Stimulated activated CD4-positive, alpha-beta T cell treated with anti-CD3 and anti-CD28 coated beads, Interleukin-12 subunit alpha, Interleukin-12 subunit beta, amount 100 ng/mL, for 48 hours (primary cell): ENCODE measurements around the gene HEBP2.
"Not testable (repeated sequence)": the region's sequence is repeated elsewhere in the genome, so short reads cannot be mapped to it uniquely, and the experiment has no call there.

ENCODE experiments used
- DNase-seq, 3 donors: peaks; one replicate each; pipeline ENCODE4 v3.0.0-alpha.2; 2020; ENCODE audit warnings: low read depth in 2 of 3, low spot score in 1 of 3

Gene HEBP2, protein sequence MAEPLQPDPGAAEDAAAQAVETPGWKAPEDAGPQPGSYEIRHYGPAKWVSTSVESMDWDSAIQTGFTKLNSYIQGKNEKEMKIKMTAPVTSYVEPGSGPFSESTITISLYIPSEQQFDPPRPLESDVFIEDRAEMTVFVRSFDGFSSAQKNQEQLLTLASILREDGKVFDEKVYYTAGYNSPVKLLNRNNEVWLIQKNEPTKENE

DNA sequence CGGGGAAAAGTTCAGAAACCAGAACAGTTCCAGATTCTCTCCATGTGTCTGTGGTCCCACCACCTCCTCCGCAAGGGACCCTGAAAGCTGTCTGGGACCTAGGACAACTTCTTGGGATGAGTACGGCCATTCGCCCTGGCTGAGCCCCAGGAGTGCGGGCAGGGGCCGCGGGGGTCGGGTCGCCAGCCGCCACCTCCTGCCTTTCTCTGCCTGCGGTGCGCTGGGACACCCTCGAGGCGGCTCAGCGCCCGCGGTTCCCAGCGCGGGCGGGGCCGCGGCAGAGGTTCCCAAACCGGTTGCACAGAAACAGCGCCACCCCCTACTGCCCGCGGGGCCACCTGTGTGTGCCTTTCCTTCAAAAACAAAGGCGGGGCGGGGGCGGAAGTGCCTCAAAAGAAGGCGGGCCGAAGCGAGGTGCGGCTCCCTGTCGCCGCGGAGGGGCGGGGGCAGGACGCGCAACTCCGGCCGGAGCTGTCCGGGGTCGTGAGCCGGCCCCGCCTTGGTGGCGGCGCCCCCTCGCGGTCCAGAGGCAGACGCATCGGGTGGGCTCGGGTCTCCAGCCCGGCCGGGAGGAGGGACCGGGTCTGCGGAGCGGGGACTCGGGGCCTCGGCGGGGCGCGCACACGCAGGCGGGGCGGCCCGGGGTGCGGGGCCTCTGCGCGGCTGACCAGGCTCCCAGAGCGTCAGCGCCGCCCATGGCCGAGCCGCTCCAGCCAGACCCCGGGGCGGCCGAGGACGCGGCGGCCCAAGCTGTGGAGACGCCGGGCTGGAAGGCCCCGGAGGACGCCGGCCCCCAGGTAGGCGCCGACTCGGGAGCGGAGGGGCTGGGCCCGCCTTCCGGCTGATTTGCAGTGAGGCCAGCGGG is at the start of gene HEBP2:
HEBP2 (plus strand) TSS at position 423 of the 865 bp plus-strand sequence; CDS start at position 696, 273 bp downstream.
- peak; percentile 55 to 90 (median 86) for DNase-seq

DNA sequence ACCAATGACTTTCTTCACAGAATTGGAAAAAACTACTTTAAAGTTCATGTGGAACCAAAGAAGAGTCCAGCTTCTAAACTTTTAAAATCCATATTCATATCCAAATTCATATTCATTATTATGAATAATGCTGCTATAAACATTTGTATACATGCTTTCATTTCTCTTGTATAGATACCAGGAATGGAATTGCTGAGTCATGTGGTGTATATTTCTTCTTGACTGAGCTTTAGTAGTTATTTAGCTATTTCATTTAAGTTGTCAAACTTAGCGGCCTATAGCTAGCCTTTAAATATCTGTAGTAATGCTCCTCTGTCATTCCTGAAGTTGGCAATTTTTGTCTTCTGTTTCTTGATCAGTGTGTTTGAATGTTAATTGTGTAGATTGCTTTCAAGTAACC is 46.1 kb upstream of the HEBP2 start:
- no peak for DNase-seq

DNA sequence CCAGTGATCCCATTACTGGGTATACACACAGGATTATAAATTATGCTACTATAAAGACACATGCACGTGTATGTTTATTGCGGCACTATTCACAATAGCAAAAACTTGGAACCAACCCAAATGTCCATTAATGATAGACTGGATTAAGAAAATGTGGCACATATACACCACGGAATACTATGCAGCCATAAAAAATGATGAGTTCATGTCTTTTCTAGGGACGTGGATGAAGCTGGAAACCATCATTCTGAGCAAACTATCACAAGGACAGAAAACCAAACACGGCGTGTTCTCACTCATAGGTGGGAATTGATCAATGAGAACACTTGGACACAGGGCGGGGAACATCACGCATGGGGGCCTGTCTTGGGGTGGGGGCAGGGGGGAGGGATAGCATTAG is 35.3 kb upstream of the HEBP2 start:
- DNase-seq = not testable (repeated sequence)

DNA sequence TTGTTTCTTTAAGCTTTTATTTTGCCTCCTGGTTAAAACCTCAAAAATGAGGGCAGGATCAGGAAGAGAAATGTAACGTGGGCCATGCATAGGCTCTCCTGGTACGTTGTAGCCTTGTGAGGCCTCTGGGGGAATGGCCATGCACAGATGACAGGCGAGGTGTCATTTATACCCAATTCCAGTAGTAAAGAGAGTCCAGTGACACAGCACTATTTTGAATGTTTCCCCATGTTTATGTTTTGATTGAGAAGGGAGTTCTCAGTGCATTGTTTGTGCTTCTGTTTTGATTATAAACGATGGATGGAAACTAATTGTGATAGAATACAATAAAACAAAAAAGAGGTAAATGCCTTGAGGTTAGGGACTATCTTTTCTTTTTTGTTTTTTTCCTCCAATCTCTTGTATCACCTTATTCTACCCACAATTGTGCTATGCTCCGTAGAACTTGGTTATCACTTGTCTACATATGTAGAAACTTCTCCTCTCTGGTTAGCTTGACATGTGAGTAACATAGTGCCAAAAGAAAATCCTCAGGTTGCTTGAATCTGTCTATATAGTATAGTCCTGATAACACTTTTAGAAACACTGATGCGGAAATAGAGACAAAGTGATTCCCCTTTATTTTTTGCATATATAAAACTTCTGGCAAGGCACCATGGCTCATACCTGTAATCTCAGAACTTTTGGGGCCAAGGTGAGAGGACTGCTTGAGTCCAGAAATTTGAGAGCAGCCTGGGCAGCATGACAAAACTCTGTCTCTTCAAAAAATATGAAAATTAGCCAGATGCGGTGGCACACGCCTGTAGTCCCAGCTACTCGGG is 33.2 kb upstream of the HEBP2 start:
- DNase-seq = no peak

DNA sequence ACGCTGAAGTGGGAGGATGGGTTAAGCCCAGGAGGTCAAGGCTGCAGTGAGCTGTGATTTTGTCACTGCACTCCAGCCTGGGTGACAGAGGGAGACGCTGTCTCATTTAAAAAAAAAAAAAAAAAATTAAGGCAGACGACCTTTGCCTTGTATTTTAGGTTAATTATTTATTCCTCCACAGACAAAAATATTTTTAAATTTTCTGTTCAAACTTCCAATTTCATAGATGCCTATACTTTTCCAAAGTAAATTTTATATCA is 32.6 kb upstream of the HEBP2 start:
- DNase-seq = no peak

DNA sequence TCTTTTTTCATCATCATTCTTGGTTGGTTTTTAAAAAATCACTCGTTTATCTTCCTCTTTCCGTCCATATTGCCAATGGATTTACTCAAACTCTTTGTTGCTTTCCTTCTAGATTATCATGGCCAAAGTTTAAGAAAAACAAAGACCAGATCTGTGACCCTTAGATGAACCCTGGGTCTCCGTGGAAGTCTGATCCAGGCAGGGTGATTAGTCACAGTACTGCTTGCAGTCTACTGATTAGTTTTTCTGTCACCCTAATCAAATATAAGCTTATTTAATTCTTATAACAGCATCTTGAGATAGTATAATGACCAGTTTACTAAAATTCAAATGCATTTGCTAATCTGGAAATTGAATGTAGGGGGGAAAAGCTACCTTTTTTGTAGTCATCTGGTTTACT is 32.3 kb upstream of the HEBP2 start:
- no peak for DNase-seq

DNA sequence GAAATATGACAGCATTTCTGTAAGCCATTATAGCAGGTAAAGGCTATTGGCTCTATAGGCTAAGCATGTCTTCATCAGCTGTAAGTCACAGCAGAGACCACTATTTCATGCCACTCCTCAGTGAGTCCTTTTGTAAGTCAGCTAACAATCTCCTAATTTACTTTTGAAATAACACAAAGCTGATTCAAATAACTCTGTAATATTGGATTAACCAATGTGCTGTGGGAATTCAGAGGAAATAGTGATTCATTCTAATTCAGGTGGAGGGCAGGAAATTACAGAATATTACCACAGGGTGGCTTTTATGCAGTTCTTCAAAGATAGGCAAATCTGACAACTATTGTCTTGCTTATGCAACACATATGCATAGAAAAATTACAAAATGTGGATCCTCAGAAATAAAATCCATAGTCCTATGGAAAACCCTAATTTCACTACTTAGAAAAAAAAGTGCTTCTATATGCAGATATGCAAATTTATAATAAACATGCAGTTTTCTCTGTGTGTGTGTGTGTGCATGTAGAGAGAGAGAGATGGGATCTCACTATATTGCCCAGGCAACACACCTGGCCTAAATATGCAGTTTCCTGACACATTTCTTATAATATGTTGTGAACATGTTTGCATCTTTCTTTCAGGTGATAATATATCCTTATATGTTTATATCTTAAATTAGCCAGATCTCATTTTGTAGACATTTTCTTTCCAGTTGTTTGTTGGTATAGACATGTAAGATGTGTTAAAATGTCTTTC is 31.1 kb upstream of the HEBP2 start:
- no peak for DNase-seq

DNA sequence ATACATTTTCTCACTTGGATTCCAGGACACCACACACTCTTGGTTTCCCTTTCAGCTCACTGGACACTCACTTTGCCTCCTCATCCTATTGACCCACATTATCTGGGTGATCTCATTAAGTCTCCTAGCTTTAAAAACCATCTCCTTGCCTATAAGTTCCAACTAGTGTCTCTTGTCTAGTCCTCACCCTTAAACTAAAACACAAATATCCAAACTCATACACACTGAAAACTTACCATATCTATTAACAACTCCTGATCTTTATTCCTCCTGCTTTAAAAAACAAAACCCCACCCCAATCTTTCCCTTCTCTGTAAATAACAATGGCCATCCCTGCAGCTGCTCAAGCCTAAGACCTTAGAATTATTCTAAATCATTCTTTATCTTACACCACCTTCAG is 29.8 kb upstream of the HEBP2 start:
- DNase-seq = no peak

DNA sequence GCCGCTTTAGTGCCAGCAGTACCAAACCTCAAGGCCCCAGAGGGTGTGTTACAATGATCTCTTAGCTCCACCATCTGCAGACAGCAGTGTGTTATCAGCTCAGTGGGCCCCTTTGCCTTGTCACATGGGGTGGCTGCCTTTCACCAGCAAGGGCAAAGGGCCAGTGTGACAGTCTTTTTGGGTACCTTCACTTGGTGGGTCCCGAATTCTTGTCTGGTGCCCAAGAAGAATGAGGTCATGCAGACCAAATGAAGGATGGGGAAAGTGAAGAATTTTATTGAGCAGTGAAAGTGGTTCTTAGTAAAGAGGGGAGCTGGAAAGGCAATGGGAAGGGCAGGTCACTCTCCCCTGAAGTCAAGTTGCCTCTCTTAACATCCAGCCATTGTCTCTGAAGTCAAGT is 29.2 kb upstream of the HEBP2 start:
- DNase-seq = no peak

DNA sequence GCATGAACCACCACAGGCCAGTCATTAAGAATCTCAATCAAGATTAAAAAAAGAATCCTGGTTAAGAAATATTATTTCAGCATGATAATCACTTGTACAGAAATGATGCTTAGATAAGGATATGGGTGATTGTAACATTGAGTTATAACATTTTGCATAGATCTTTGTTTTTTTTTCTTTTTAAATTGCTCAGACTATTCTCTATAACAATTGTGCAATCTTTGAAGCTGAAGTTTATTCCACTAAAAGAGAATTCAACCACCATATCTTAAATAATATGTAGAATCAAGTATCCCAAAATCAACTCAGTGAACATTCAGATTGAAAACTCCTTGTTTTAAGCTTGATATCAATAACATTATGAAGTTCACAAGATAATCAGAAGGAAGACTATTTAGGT is 27.0 kb upstream of the HEBP2 start:
- DNase-seq = no peak

DNA sequence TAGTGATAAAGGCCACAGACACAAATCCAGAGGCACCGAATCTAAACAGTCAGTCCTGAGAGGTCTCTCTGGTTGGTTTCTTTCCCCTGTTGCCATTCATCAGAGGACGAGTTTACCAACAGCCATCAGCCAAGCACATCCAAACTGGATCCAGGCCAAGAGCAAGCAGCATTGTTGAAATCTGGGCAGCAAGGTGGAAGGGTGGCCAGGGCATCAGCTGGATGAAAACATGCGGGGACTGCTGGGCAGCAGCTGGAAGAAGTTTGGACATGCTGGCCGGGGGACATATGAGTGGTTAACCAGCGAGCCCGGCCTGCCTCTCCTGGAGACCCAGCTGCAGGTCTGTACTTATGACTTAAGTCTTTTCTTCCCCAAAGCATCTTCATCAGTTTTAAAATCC is 26.2 kb upstream of the HEBP2 start, which contains the start of gene SMIM28:
SMIM28 (plus strand) TSS at position 62 of the 400 bp plus-strand sequence; CDS start at position 230, 168 bp downstream.
- no peak for DNase-seq

DNA sequence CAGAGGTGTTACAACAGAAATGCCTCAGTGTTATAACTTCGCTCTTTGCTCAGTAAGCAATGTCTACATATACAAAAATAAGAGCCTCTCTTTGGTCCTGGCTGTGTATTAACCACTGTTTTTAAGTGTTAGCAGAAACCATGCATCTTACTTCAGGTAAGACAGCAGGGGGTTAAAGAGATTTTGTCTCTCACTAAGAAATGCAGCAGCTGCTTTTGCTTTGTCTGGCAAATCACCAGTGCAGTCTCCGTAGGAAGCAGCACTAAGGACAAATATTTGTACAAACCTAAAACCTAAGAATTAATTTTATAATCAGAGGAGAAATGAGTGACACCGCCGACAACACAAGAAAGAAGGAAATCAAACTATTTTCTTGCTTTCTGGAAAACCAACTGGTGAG is 25.6 kb upstream of the HEBP2 start:
- no peak for DNase-seq

DNA sequence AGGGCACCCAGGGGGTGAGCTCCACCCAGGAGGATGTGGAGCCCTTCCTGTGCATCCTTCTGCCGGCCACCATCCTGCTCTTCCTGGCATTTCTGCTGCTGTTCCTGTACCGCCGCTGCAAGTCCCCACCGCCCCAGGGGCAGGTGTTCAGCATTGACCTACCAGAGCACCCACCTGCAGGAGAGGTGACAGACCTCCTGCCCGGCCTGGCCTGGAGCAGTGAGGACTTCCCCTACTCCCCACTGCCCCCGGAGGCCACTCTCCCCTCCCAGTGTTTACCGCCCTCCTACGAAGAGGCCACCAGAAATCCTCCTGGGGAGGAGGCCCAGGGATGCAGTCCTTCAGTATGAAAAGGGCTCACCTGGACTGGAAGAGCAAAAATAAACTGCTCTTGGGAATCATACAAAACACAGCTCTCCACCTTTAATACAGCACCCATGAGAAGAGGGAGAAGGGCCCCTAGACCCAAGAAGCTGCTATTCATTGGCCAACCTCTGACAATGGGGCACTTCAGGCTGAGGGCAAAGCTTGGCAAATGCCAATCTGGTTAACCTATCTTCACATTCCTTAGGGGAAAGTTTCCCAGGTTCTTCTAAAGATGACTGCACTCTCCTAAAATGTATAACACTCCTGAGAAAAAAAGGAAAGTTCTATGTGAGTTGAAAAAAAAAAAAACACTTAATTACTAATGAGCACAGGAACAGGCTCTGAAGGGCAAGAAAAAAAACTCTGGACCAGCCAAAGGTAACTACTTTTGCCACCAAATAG is 21.3 kb upstream of the HEBP2 start:
- no peak for DNase-seq

DNA sequence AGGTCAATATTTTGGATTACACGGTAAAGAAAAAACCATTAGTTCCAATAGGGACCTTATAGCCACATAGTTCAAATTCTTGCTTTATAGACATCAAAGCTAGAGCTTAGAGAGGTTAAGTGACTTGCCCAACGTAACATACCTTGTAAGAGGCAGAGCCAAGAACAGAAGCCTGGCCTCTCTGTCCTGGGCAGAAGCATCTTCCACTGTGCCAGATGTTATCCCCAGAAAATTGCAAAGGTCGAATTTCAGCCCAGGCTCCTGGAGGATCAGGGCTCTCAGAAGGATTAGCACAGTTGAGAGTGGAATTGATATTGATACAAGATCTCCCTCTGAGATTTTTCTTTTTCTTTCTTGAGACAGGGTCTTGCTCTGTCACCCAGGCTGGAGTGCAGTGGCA is 20.2 kb upstream of the HEBP2 start:
- no peak for DNase-seq

DNA sequence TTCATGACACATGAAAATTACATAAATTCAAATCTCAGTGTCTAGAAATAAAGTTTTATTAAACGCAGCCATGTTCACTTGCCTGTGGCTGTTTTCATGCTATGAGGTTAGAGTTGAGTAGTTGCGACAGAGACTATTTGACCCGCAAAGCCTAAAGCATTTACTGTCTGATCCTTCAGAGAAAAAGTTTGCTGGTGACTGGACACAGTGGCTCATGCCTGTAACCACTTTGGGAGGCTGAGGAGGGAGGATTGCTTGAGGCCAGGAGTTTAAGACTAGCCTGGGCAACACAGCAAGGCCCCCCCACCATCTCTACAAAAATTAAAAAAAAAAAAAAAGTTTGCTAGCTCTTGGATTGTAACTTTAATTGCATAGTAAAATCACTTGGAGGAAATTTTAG is 17.1 kb upstream of the HEBP2 start:
- no peak for DNase-seq

DNA sequence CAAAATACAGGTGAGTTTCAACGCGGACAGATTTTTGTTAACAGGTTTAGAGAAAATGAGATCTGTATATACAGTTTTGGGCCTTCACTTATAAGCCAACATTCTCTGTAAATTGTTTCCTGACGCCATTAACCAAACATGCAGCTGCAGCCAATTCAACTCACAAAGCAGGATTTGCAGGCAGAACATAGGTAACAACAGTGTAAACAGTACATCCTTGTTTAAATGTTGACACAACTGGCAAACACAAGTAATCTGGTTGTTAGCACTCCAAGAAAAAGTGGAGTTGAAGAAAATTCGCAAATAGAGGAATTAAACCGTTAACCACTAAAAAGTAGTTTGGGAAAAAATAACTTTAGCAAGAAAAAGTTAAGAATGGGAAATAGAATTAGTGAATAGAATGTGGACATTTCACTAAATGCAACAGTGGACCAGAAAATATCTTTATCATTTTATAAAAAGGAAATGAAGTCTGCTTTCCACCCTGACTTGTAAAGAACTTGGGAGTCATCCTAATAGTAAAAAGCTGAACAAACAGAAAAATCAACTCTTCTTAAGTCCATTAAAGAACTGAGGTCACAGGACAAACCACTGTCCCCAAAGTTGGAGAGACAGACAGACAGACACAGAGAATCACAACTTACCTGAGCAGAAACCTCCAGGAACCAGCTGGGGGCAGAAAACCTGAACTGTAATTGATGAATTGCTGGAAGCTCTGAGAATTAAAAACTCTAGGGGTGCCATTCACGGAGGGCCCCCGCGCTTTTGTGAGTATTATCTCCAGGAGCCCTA is 16.2 kb upstream of the HEBP2 start:
- no peak for DNase-seq

DNA sequence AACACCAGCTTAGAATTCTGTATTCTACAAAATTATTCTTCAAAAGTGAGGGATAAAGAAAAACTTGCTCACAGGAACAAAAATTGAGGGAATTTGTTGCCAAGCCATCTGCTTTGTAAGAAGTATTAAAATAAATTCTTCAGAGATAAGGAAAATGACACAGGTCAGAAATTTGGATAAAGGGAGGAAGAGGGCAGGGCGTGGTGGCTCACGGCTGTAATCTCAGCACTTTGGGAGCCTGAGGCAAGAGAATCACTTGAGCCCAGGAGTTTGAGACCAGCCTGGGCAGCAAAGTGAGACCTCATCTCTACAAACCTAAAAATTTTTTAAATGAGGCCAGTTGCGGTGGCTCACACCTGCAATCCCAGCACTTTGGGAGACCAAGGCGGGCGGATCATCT is 14.5 kb upstream of the HEBP2 start:
- no peak for DNase-seq

DNA sequence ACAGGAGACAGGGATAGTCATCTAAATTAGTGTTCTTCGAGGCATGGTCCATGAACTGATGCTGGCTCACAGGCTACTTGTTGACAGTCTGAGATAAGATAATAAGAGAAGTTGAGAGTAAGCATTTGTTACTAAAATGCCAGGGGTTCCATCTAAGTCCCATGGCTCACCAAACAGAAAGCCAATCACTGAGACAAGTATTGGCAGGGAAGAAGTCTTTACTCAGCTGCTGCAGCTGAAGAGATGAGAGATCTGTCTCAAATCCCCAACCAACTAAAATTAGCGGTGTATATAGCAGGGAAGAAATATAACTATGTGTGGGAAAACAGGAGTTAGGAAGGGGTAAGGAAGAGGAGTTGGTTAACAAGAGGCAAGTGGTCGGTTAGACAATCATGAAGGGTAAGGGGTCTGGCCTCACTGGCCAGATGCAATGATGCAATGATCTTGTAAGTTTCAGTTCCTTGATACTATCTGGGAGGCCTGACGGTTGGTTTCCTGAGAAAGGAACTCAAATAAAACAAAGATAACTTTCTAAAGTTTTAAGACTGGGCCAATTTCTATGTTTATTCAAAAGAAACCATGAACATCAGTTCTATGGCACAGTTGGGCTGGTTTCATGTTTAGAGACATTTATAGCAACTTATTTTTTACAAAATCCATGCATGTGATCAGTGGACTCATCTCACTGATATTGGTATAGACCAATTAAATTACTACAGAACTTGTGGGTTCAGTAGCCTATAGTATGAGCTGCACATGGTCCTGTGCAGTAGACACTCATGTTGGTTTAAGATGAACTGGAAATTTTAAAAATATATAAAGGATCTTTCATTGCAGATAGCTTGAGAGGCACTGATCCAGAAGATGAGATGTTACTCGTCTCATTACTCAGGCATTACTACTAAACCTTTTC is 9.9 kb upstream of the HEBP2 start:
- no peak for DNase-seq

DNA sequence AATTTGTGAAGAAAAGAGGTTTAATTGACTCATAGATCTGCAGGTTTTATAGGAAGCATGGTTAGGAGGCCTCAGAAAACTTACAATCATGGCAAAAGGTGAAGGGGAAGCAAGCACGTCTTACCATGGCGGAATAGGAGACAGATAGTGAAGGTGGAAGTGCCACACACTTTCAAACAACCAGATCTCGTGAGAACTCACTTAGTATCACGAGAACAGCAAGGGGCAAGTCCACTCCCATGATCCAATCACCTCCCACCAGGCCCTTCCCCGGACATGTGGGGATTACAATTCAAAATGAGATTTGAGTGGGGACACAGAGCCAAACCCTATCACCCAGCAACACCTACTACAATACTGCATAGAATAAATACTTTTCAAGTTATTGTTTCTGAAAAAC is 7.3 kb upstream of the HEBP2 start:
- no peak for DNase-seq
